ENCODE data around the gene TMEM115. TPM values are rescaled to one million over a fixed set of nuclear protein-coding genes. Genes with fewer than 3 reads are reported as not detected.

Gene TMEM115
- total and polyA plus RNA-seq, 2 of the 4 experiments (the other 2 are of a cell fraction), result 35.3 to 47.3 TPM

DNA sequence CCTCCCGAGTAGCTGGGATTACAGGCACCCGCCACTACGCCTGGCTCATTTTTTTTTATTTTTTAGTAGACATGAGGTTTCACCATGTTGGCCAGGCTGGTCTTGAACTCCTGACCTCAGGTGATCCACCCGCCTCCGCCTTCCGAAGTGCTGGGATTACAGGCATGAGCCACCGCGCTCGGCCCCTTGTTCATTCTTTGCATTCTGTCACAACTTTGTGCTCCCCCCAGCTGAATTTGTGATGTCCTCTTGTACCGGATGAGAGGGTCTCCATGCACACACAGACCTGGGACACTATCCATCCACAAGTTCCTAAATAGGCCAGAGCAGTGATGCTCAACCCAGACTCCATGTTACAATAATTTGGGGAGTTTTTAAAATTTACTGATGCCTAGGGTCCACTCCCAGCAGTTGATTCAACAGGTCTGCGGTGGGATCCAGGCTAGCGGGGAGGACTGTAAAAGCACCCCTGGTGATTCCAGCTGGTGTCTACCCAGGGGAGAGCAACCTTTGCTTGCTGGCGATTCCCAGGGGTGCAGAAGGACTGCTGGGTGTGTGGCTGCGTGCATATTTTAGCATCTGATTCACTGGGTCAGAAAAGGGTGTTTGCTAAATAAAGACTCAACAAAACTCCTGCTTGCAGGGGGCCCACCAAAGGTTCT is 19.7 kb downstream of the TMEM115 start (continued):
- no peak for TF ChIP-seq NFE2L2 (IDR thresholded peaks at IDR 0.05; ENCODE audit: low read depth, low read length)

DNA sequence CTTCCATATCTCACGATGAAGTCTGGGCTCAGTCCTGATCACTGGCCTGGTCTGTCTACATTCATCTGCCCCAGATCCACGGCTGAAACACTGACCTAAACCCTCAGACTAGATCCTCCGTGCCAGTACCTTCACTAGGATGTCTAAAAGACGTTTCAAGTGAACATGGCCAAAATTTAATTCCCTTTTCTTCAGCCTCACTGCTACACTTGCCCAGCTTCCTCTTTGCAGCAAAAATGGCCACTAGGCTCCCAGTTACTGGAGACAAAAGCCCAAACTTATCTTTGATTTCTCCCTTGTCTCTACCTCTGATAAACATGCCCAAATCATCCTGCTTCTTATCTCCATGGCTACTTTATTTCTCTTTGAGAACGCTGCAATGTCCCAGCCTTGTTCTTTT is 20.4 kb downstream of the TMEM115 start:
- no peak for TF ChIP-seq SMC3 (IDR thresholded peaks at IDR 0.05; ENCODE audit: low read depth, low read length)
- TF ChIP-seq CHD1 (IDR thresholded peaks at IDR 0.05; ENCODE audit: low read depth, low read length), result no peak
- no peak for TF ChIP-seq POLR2A (IDR thresholded peaks at IDR 0.05; ENCODE audit: low read depth, low read length)
- TF ChIP-seq RAD21 (IDR thresholded peaks at IDR 0.05; ENCODE audit: low read length), result no peak
- TF ChIP-seq, protein P1, sequence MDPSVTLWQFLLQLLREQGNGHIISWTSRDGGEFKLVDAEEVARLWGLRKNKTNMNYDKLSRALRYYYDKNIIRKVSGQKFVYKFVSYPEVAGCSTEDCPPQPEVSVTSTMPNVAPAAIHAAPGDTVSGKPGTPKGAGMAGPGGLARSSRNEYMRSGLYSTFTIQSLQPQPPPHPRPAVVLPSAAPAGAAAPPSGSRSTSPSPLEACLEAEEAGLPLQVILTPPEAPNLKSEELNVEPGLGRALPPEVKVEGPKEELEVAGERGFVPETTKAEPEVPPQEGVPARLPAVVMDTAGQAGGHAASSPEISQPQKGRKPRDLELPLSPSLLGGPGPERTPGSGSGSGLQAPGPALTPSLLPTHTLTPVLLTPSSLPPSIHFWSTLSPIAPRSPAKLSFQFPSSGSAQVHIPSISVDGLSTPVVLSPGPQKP (IDR thresholded peaks at IDR 0.05; ENCODE audit: borderline replicate concordance, low read depth, low read length), result no peak
- no peak for TF ChIP-seq MXI1 (IDR thresholded peaks at IDR 0.05; ENCODE audit: borderline replicate concordance, low read depth, low read length)
- TF ChIP-seq RCOR1 (IDR thresholded peaks at IDR 0.05; ENCODE audit: insufficient replicate concordance, low read length), result no peak
- TF ChIP-seq, protein P2, sequence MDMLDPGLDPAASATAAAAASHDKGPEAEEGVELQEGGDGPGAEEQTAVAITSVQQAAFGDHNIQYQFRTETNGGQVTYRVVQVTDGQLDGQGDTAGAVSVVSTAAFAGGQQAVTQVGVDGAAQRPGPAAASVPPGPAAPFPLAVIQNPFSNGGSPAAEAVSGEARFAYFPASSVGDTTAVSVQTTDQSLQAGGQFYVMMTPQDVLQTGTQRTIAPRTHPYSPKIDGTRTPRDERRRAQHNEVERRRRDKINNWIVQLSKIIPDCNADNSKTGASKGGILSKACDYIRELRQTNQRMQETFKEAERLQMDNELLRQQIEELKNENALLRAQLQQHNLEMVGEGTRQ (IDR thresholded peaks at IDR 0.05; ENCODE audit: low read depth, low read length), result no peak
- TF ChIP-seq MAFK (IDR thresholded peaks at IDR 0.05; ENCODE audit: low read depth, low read length), result no peak
- no peak for TF ChIP-seq MAZ (IDR thresholded peaks at IDR 0.05; ENCODE audit: borderline replicate concordance, low read depth, low read length)
- no peak for TF ChIP-seq RFX5 (IDR thresholded peaks at IDR 0.05; ENCODE audit: low read depth, low read length)

More for the DNA sequence above, 20.4 kb downstream of the TMEM115 start:
- Histone ChIP-seq H3K4me3 (ENCODE audit: insufficient read depth, low read depth, low read length) (no peak overlapping the region), H4K8ac (ENCODE audit: low read depth in 2 of 2, low read length in 2 of 2) (peak overlapping the region in 1 of 2 experiments; percentile 56; a peak in 2 of 4 replicates), H3K27me3 (ENCODE audit: control insufficient read depth, insufficient read depth, low read length) (no peaks in the 10 kb centered on the region), H3K9ac (ENCODE audit: low read depth, low read length) (no peak overlapping the region), H2BK15ac (ENCODE audit: low read depth, low read length) (peak overlapping the region; percentile 61; the same call in 1 of the 3 replicates), H3K56ac (ENCODE audit: extremely low read depth, insufficient read depth, low read length) (no peak overlapping the region), H2AFZ (replicated peaks; ENCODE audit: low read length, poor library complexity) (peak overlapping the region; percentile 62), H2AK9ac (replicated peaks; ENCODE audit: low read depth, low read length, poor library complexity) (peak overlapping the region; percentile 70), H3K14ac (replicated peaks; ENCODE audit: low read depth, low read length) (0 out of 2 replicates have a peak overlapping the region, but pooled peaks have one; percentile 37), H3K36me3 (ENCODE audit: control insufficient read depth, insufficient read depth, low read length) (peaks cover 3% of the 10 kb centered on the region; the same call in 1 of the 2 replicates), H3K4me2 (ENCODE audit: low read depth, low read length) (no peak overlapping the region), H3K18ac (ENCODE audit: low read depth, low read length) (no peak overlapping the region), H2BK5ac (ENCODE audit: low read depth, low read length, poor library complexity, severe bottlenecking) (peak overlapping the region; percentile 7), H4K20me1 (ENCODE audit: insufficient read depth, low read length) (peaks cover 28% of the 10 kb centered on the region), H2AK5ac (ENCODE audit: low read depth, low read length) (peak overlapping the region; percentile 59), H3K4ac (ENCODE audit: low read depth, low read length) (peak overlapping the region; percentile 62), H3K9me1 (ENCODE audit: insufficient read depth, low read length) (peaks cover 23% of the 10 kb centered on the region), H2BK20ac (ENCODE audit: low read depth, low read length) (no peak overlapping the region; the same call in 1 of the 2 replicates), H3K79me1 (ENCODE audit: low read depth in 1 of 2, low read length in 2 of 2) (peaks cover 15 to 50% of the 10 kb centered on the region in 2 experiments; a peak in 3 of 4 replicates), H3K23ac (ENCODE audit: low read depth, low read length) (peak overlapping the region; percentile 64; the same call in 1 of the 2 replicates), H3K4me1 (ENCODE audit: control insufficient read depth, insufficient read depth, low read length) (peaks cover 29% of the 10 kb centered on the region), H3K27ac (ENCODE audit: insufficient read depth, low read length) (no peak overlapping the region), H3K9me3 (ENCODE audit: control insufficient read depth, insufficient read depth, low read length) (no peaks in the 10 kb centered on the region), H2BK120ac (ENCODE audit: low read depth, low read length) (peak overlapping the region; percentile 19), H4K91ac (ENCODE audit: insufficient read depth, low read depth, low read length) (no peak overlapping the region; the same call in 1 of the 2 replicates), H4K5ac (ENCODE audit: low read depth, low read length) (no peak overlapping the region)
- ChIA-PET POLR2A (ENCODE audit: unreplicated experiment) (no interaction called here), CTCF (no interaction called here)
- 79% methylated on average over 4 of the region's 5 CpGs; no CpG with 5 or more reads in 1 of the 2 experiments for WGBS, 2 experiments (ENCODE audit: extremely low coverage in 2 of 2, insufficient read length in 1 of 2)
- in situ Hi-C loops (cut with MboI; ENCODE audit: low sequenced_read_pairs) (loop anchor here (25.0 kb wide), 3 partner anchors 1048 to 1823 kb away; partner anchors contain the start of genes ABHD14B, GPR62, MANF and PCBP4), dilution Hi-C loops (cut with HindIII; ENCODE audit: low sequenced_read_pairs, unreplicated experiment) (no loop called here), intact Hi-C loops (cut with micrococcal nuclease) (no loop called here)
- ATAC-seq (ENCODE audit: low read depth) (no peak), DNase-seq (no peak)
- BruUV-seq (replicated peaks), result no TSS peak
